Ectodermal cell (in vitro differentiated cells): Measurements from ENCODE around the gene TDO2.

Experiments
- H3K27ac ChIP-seq: 2 replicates; pipeline ENCODE4 v1.7.0; 2013; ENCODE audit warnings: mild to moderate bottlenecking, low read depth, low read length; ENCODE audit not compliant: insufficient read depth, poor library complexity, severe bottlenecking
- H3K27me3 ChIP-seq: 2 replicates; pipeline ENCODE4 v1.7.0; 2013; ENCODE audit warnings: mild to moderate bottlenecking, low read length; ENCODE audit not compliant: insufficient read depth, control insufficient read depth, poor library complexity, severe bottlenecking
- H3K36me3 ChIP-seq: one replicate; pipeline ENCODE4 v1.7.0; 2013; ENCODE audit warnings: low read length; ENCODE audit not compliant: control insufficient read depth, insufficient read depth
- H3K4me1 ChIP-seq: one replicate; pipeline ENCODE4 v1.7.0; 2013; ENCODE audit warnings: low read length; ENCODE audit not compliant: control insufficient read depth, insufficient read depth
- H3K4me3 ChIP-seq: 2 replicates; pipeline ENCODE4 v1.7.0; 2013; ENCODE audit warnings: low read depth, low read length, control low read depth; ENCODE audit not compliant: insufficient read depth
- H3K9me3 ChIP-seq: 2 replicates; pipeline ENCODE4 v1.7.0; 2013; ENCODE audit warnings: mild to moderate bottlenecking, low read length, moderate library complexity; ENCODE audit not compliant: control insufficient read depth
- WGBS, 2 experiments: methylation state at CpG; one replicate each; pipeline ENCODE4 v1.1.7; 2013; ENCODE audit warnings: missing lambda C conversion rate in 2 of 2; 5-methylcytosine and 5-hydroxymethylcytosine counted together

Gene TDO2

GRCh38 chr4:155950461-155950860 is 47.0 kb downstream of the TDO2 start:
- no peaks in the 10 kb centered on the region for H3K4me1 ChIP-seq
- no peaks in the 10 kb centered on the region for H3K9me3 ChIP-seq
- 71 to 74% methylated on average over 6 of the region's 6 CpGs for WGBS, 2 experiments
- no peaks in the 10 kb centered on the region for H3K36me3 ChIP-seq
- H3K27ac ChIP-seq, result no peak overlapping the region
- H3K4me3 ChIP-seq, result no peak overlapping the region
- H3K27me3 ChIP-seq, result no peaks in the 10 kb centered on the region

GRCh38 chr4:155952501-155952901 is 49.0 kb downstream of the TDO2 start:
- Histone ChIP-seq H3K4me1 (no peaks in the 10 kb centered on the region), H3K27ac (no peak overlapping the region), H3K9me3 (no peaks in the 10 kb centered on the region), H3K4me3 (no peak overlapping the region), H3K36me3 (no peaks in the 10 kb centered on the region), H3K27me3 (no peaks in the 10 kb centered on the region)
- WGBS, 2 experiments, result 95 to 97% methylated on average over 5 of the region's 6 CpGs

DNA sequence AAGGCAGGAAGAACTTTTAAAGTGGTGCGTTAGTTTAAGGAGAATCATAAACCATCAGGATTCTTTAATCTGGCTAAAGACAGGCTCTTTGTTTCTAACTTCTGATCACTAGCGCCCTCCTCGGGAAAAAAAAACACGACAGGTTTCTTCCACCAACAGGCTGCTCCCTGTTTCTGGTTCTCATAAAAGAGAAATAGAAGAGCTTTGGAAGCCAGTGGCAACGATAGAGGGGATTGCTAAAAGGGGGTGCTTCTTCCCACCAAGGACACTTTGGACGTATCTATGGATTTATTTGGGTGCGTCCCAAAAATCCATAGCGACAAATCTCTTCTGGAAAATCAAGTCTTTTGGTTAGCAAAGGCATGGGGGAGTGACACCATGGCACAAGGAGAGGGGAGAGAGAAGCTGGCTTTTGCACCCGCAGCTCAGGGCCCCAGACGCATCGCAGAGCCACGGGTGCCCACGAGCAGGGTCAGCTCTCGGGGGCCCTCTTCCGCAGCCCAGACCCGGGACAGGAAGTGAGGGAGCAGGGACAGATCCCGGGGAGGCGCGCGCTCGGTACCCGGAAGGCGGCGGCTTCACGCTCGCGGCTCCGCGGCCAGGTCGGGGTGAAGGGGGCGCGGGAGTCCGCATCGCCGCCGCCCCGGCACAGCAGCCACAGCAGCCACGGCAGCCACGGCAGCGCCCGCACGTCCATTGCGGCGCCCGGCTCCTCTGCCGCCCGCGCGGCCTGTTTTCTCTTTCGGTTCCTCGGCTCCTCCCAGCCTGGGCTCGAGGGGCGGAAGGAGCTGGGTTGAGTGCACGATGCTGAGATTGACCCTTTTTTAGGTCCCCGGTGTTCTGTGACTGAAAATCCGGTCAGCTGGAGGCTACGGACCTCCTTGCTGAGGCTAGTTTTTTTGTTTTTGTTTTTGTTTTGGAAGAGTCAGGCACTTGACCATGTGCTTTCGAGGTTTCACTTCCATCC is 49.9 kb downstream of the TDO2 start, which contains the start of gene CTSO:
Gene CTSO (minus strand): TSS at position 716 of the 967 bp plus-strand sequence. CDS start 19 bp downstream, at position 697.
- H3K36me3 ChIP-seq, result no peaks in the 10 kb centered on the region
- H3K4me1 ChIP-seq, result no peaks in the 10 kb centered on the region
- H3K27me3 ChIP-seq, result no peaks in the 10 kb centered on the region
- H3K27ac ChIP-seq, result no peak within 1 kb of the TSS
- H3K9me3 ChIP-seq, result no peaks in the 10 kb centered on the region
- WGBS, 2 experiments, result 6 to 7% methylated on average over 58 of the region's 58 CpGs
- H3K4me3 ChIP-seq, result peak within 1 kb of the TSS; percentile 61

DNA sequence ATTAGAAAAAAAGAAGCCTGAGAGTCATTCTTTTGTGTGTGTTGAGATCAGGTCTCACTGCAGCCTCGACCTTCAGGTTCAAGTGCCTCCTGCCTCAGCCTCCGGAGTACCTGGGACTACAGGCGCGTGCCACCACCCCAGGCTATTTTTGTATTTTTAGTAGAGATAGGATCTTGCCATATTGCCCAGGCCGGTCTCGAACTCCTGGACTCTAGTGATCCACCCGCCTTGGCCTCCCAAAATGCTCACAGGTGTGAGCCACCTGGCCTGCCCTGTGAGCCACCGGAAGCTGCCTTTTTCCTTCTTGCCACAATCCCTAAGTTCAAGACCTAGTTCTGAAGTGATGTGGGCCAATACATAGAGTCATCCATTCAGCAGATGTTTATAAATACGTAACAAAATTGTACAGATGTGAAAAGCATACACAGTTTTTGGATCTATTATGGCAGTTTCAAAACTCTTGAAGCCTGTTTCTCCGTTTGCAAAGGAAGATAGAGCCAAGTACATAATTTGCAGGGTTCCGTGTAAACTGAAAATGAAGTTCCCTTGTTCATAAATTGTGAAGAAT is 50.7 kb downstream of the TDO2 start:
- Histone ChIP-seq H3K36me3 (no peaks in the 10 kb centered on the region), H3K27ac (no peak overlapping the region), H3K4me1 (no peaks in the 10 kb centered on the region), H3K27me3 (no peaks in the 10 kb centered on the region), H3K4me3 (peak overlapping the region; percentile 61), H3K9me3 (no peaks in the 10 kb centered on the region)
- WGBS, 2 experiments, result 87 to 89% methylated on average over 11 of the region's 11 CpGs

DNA sequence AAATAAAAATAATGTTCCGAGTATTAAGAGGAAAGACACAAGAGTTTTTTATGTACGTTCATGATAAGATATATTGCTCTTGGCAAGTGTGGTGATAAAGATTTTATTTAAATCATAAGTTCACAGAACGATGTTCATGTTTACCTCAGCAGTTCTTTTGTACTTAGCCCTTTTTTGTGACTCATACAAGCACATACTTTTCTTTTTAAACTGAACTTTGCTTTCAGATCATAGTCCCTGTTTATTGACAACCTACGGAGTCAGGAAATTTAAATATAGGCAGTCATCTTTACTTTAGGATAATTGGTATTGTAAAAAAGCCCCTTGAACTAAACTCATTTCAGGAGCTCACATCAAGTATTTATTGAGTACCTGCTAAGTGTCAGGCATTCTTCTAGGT is 51.4 kb downstream of the TDO2 start:
- 98 to 99% methylated on average over 3 to 4 of the region's 4 CpGs for WGBS, 2 experiments
- Histone ChIP-seq H3K4me1 (no peaks in the 10 kb centered on the region), H3K4me3 (no peak overlapping the region), H3K36me3 (no peaks in the 10 kb centered on the region), H3K9me3 (no peaks in the 10 kb centered on the region), H3K27me3 (no peaks in the 10 kb centered on the region), H3K27ac (no peak overlapping the region)

GRCh38 chr4:155956461-155956860 is 53.0 kb downstream of the TDO2 start:
- Histone ChIP-seq H3K4me3 (no peak overlapping the region), H3K4me1 (no peaks in the 10 kb centered on the region), H3K9me3 (no peaks in the 10 kb centered on the region), H3K27me3 (no peaks in the 10 kb centered on the region), H3K36me3 (no peaks in the 10 kb centered on the region), H3K27ac (no peak overlapping the region)
- WGBS, 2 experiments, result 93 to 97% methylated on average over 2 of the region's 2 CpGs

GRCh38 chr4:155959417-155959816 is 55.9 kb downstream of the TDO2 start:
- H3K36me3 ChIP-seq, result no peaks in the 10 kb centered on the region
- no peaks in the 10 kb centered on the region for H3K4me1 ChIP-seq
- WGBS, 2 experiments, result 87 to 92% methylated on average over 4 of the region's 4 CpGs
- no peaks in the 10 kb centered on the region for H3K9me3 ChIP-seq
- H3K4me3 ChIP-seq, result no peak overlapping the region
- no peak overlapping the region for H3K27ac ChIP-seq
- no peaks in the 10 kb centered on the region for H3K27me3 ChIP-seq

DNA sequence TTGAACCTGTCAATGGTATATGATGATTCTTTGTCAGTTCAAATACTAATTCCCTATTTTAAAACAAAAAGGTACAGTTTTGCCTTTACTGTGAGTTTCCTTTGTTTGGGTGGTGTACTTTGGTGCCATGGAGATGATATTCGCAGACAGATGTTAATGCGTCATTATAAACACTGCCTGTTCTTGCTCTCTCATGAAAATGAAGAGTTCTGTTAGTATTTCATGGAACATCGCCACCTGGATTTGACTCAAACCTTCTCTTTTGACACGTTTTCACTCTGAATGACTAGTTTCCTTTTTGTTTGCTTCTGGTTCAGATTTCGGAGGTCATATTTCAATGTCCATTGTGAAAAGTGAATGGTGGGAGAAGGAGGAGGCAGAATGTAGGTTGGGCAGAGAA is 57.0 kb downstream of the TDO2 start:
- WGBS, 2 experiments, result 80 to 91% methylated on average over 5 of the region's 5 CpGs
- no peaks in the 10 kb centered on the region for H3K36me3 ChIP-seq
- no peak overlapping the region for H3K4me3 ChIP-seq
- H3K27me3 ChIP-seq, result no peaks in the 10 kb centered on the region
- H3K27ac ChIP-seq, result no peak overlapping the region
- H3K9me3 ChIP-seq, result no peaks in the 10 kb centered on the region
- no peaks in the 10 kb centered on the region for H3K4me1 ChIP-seq

DNA sequence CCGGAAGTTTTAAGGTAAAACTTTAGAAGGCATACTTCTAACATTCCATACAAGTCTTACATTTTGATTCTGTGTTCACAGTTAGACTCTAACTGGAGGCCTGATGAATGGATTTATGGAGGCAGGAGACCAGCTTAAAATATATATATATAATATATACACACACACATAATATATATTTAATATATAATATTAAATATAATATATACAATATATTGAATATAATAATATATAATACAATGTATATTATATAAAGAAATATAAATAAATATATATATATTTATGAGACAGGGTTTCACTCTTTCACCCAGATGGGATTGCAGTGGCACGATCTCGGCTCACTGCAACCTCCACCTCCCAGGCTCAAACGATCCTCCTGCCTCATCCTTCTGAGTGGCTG is 58.1 kb downstream of the TDO2 start:
- 86 to 95% methylated on average over 3 of the region's 4 CpGs for WGBS, 2 experiments
- Histone ChIP-seq H3K9me3 (no peaks in the 10 kb centered on the region), H3K27ac (no peak overlapping the region)

GRCh38 chr4:155962767-155963166 is 59.3 kb downstream of the TDO2 start:
- no peak overlapping the region for H3K27ac ChIP-seq
- H3K27me3 ChIP-seq, result no peaks in the 10 kb centered on the region
- H3K36me3 ChIP-seq, result no peaks in the 10 kb centered on the region
- H3K4me3 ChIP-seq, result no peak overlapping the region
- no peaks in the 10 kb centered on the region for H3K9me3 ChIP-seq
- H3K4me1 ChIP-seq, result no peaks in the 10 kb centered on the region
- WGBS, 2 experiments, result 80 to 94% methylated on average over 2 of the region's 2 CpGs

More for the DNA sequence above, 58.1 kb downstream of the TDO2 start:
- no peaks in the 10 kb centered on the region for H3K27me3 ChIP-seq
- no peaks in the 10 kb centered on the region for H3K4me1 ChIP-seq
- H3K36me3 ChIP-seq, result no peaks in the 10 kb centered on the region
- H3K4me3 ChIP-seq, result no peak overlapping the region
